Body of pancreas (tissue), 4 donors: ENCODE data around the gene CEMIP2. TPM values are rescaled to one million over a fixed set of nuclear protein-coding genes. Genes with fewer than 3 reads are reported as not detected.
A peak's percentile ranks its signal among the peaks of the same experiment; 100 is the strongest.

Source experiments
- ATAC-seq: fragments of 150-250 bp; one replicate; pipeline ENCODE4 v1.9.1; 2016
- DNase-seq, 4 donors: peaks; one replicate each; pipeline ENCODE4 v3.0.0-alpha.2; 2019
- H3K27ac ChIP-seq, 4 donors: fragments of 200-600 bp; sonication (generic); 1 replicate in 3 of 4; 2 replicates in 1 of 4; pipeline versions ENCODE4 v1.5.1 to v1.6.1; 2016 to 2019; ENCODE audit warnings: mild to moderate bottlenecking in 1 of 4, mixed read lengths in 1 of 4, moderate library complexity in 1 of 4
- H3K27me3 ChIP-seq, 2 donors: fragments of 200-600 bp; sonication (generic); one replicate each; pipeline ENCODE4 v1.6.0; 2016; ENCODE audit warnings: mild to moderate bottlenecking in 1 of 2
- H3K36me3 ChIP-seq, 2 donors: fragments of 200-600 bp; sonication (generic); replicated peaks in 1 of 2; 2 replicates each; pipeline ENCODE4 v1.5.1; 2016; ENCODE audit warnings: low read depth in 2 of 2; ENCODE audit not compliant: insufficient read depth in 1 of 2
- H3K4me1 ChIP-seq: fragments of 200-600 bp; sonication (generic); one replicate; pipeline ENCODE4 v1.6.0; 2016
- H3K4me3 ChIP-seq, 2 donors: fragments of 200-600 bp; sonication (generic); 1 replicate in 1 of 2; 2 replicates in 1 of 2; pipeline ENCODE4 v1.5.1; 2016 to 2019
- H3K9me3 ChIP-seq, 3 donors: fragments of 200-600 bp; sonication (generic); 1 replicate in 2 of 3; 2 replicates in 1 of 3; pipeline ENCODE4 v1.5.1; 2016
- CTCF ChIP-seq, 7 experiments: fragments of 450-650 bp in 4 of 7; fragments of 200-600 bp in 3 of 7; sonication (generic) in 3 of 7; IDR thresholded peaks; one replicate each; pipeline ENCODE4 v1.5.1; 2016 to 2019; ENCODE audit warnings: antibody characterized with exemption in 7 of 7
- POLR2A ChIP-seq, 3 donors: fragments of 450-650 bp; IDR thresholded peaks; one replicate each; pipeline ENCODE4 v1.6.1; 2016; ENCODE audit warnings: antibody characterized with exemption in 3 of 3, mild to moderate bottlenecking in 2 of 3
- WGBS, 2 donors: methylation state at CpG; one replicate each; pipeline ENCODE4 v1.1.5; 2017; 5-methylcytosine and 5-hydroxymethylcytosine counted together
- intact Hi-C: fragments of 100-400 bp; cut with DNase I; formaldehyde crosslinking; loops from one replicate; pipeline ENCODE4 v1.15.1; 2023
- total RNA-seq, 2 donors: library from RNA; depleted of rRNA; stranded (reverse); fragments of >200 nt; gene quantifications; one replicate each; pipeline ENCODE4 v1.1.0, GENCODE V29; 2016

CEMIP2 gene
- total RNA-seq, 2 donors from 2014 or later, result 28.3 to 33.0 TPM

GRCh38 chr9:71669284-71669995 is 98.9 kb downstream of the CEMIP2 start:
- no peak overlapping the region for H3K4me3 ChIP-seq
- 65 to 69% methylated on average over 3 of the region's 3 CpGs for WGBS, 2 donors
- no peaks in the 10 kb centered on the region for H3K27me3 ChIP-seq
- ATAC-seq (no peak), DNase-seq (no peak)
- no peak overlapping the region for H3K27ac ChIP-seq
- no peaks in the 10 kb centered on the region for H3K4me1 ChIP-seq
- no peaks in the 10 kb centered on the region for H3K36me3 ChIP-seq
- TF ChIP-seq CTCF (IDR thresholded peaks at IDR 0.05), result peak in 1 of 7 experiments; percentile 10
- TF ChIP-seq POLR2A (IDR thresholded peaks at IDR 0.05), result no peak
- intact Hi-C loops, result no loop called here
- H3K9me3 ChIP-seq, result no peaks in the 10 kb centered on the region

- no peak for TF ChIP-seq CTCF (IDR thresholded peaks at IDR 0.05)
- no peak for TF ChIP-seq POLR2A (IDR thresholded peaks at IDR 0.05)
- Histone ChIP-seq H3K27me3 (no peaks in the 10 kb centered on the region), H3K27ac (no peak overlapping the region), H3K4me1 (no peaks in the 10 kb centered on the region), H3K9me3 (no peaks in the 10 kb centered on the region), H3K36me3 (no peaks in the 10 kb centered on the region), H3K4me3 (no peak overlapping the region)
- ATAC-seq (no peak), DNase-seq (no peak)
- intact Hi-C loops, result no loop called here
- WGBS, 2 donors, result 88 to 93% methylated on average over 2 of the region's 2 CpGs
Observed at GRCh38 chr9:71668717-71669116, 99.6 kb downstream of the CEMIP2 start.

- WGBS, 2 donors, result 73 to 81% methylated on average over 5 of the region's 5 CpGs
- DNase-seq (no peak), ATAC-seq (no peak)
- H3K4me1 ChIP-seq, result no peaks in the 10 kb centered on the region
- no peak overlapping the region for H3K4me3 ChIP-seq
- H3K36me3 ChIP-seq, result no peaks in the 10 kb centered on the region
- TF ChIP-seq POLR2A (IDR thresholded peaks at IDR 0.05) (no peak), CTCF (IDR thresholded peaks at IDR 0.05) (no peak)
- no peak overlapping the region for H3K27ac ChIP-seq
- no peaks in the 10 kb centered on the region for H3K9me3 ChIP-seq
- intact Hi-C loops, result no loop called here
- H3K27me3 ChIP-seq, result no peaks in the 10 kb centered on the region
Observed at GRCh38 chr9:71665247-71665646, 103.1 kb downstream of the CEMIP2 start.

- DNase-seq (no peak), ATAC-seq (no peak)
- H3K27me3 ChIP-seq, result no peaks in the 10 kb centered on the region
- no peaks in the 10 kb centered on the region for H3K9me3 ChIP-seq
- no peak for TF ChIP-seq CTCF (IDR thresholded peaks at IDR 0.05)
- no peak for TF ChIP-seq POLR2A (IDR thresholded peaks at IDR 0.05)
- 49 to 58% methylated on average over 3 of the region's 3 CpGs for WGBS, 2 donors
- no peak overlapping the region for H3K4me3 ChIP-seq
- H3K27ac ChIP-seq, result no peak overlapping the region
- H3K4me1 ChIP-seq, result no peaks in the 10 kb centered on the region
- intact Hi-C loops, result no loop called here
- H3K36me3 ChIP-seq, result no peaks in the 10 kb centered on the region
Observed at GRCh38 chr9:71664566-71664965, 103.7 kb downstream of the CEMIP2 start.

GRCh38 chr9:71663931-71664459 is 104.3 kb downstream of the CEMIP2 start:
- H3K9me3 ChIP-seq, result no peaks in the 10 kb centered on the region
- H3K27me3 ChIP-seq, result no peaks in the 10 kb centered on the region
- TF ChIP-seq CTCF (IDR thresholded peaks at IDR 0.05) (no peak), POLR2A (IDR thresholded peaks at IDR 0.05) (no peak)
- no peak overlapping the region for H3K4me3 ChIP-seq
- intact Hi-C loops, result no loop called here
- no peak for ATAC-seq
- H3K36me3 ChIP-seq, result no peaks in the 10 kb centered on the region
- no peak for DNase-seq
- no peaks in the 10 kb centered on the region for H3K4me1 ChIP-seq
- H3K27ac ChIP-seq, result no peak overlapping the region
- WGBS, 2 donors, result 83 to 94% methylated on average over 4 of the region's 4 CpGs
